GM18511 (cell line): Measurements from ENCODE around the gene MRPL46.
"Not testable (repeated sequence)": the region's sequence is repeated elsewhere in the genome, so short reads cannot be mapped to it uniquely, and the experiment has no call there.

Source experiments
- ATAC-seq: cut with Tn5 transposase; IDR thresholded peaks from one replicate; pipeline ENCODE4 v1.9.1; 2021; ENCODE audit warnings: mild to moderate bottlenecking, moderate library complexity; ENCODE audit not compliant: unreplicated experiment

MRPL46 gene

GRCh38 chr15:88480981-88481380 lies 13.8 kb upstream of the MRPL46 start:
- ATAC-seq = no peak

- no peak for ATAC-seq
These were observed 12.0 kb upstream of the MRPL46 start for GRCh38 chr15:88479169-88479568.

- no peak for ATAC-seq
These were observed 10.7 kb upstream of the MRPL46 start for GRCh38 chr15:88477904-88478303.

DNA sequence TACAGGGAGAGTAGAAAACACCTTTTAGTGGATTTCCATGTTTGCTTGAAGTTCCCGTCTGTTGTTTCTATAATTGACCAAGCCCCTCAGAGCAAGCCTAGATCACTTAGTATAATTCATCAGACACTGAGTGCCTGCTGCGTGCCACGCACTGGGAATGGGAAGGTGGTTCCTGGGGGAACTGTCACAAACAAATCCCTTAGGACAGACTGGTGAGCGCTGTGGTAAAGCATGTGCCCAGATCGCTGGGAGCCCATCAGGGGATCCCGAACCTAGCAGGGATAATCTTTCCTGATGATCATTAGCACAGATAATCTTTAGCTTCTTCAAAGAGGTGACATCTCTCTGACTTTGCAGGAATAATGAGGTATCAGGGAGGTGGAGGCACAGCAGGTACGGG lies 9.9 kb upstream of the MRPL46 start:
- no peak for ATAC-seq

GRCh38 chr15:88476635-88477060 lies 9.5 kb upstream of the MRPL46 start:
- no peak for ATAC-seq

DNA sequence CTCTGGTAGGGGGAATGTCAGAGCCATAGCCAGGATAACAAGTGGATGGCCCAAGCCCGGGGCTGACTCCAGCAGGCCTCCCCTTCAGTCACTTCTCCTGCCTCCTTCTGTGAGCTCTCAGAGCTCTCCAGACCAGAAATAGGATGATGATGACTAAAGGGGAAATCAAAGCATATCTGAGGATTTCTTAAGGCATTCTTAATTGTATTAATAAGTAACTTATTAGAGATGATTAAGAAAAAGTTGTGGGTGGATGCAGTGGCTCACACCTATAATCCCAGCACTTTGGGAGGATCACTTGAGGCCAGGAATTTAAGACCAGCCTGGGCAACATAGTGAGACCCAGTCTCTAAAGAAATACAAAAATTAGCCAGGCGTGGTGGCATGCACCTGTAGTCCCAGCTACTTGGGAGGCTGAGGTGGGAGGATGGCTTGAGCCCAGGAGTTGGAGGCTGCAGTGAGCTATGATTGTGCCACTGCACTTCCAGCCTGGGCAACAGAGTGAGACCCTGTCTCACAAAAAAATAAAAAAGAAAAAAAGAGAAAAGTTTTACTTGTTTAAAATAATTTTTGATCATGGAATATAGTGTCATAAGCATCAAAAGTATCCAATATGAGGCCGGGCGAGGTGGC lies 6.6 kb upstream of the MRPL46 start:
- not testable (repeated sequence) for ATAC-seq

GRCh38 chr15:88472225-88472624 lies 5.0 kb upstream of the MRPL46 start:
- no peak for ATAC-seq

- ATAC-seq = no peak
These were observed 3.6 kb upstream of the MRPL46 start for GRCh38 chr15:88470625-88471372.

DNA sequence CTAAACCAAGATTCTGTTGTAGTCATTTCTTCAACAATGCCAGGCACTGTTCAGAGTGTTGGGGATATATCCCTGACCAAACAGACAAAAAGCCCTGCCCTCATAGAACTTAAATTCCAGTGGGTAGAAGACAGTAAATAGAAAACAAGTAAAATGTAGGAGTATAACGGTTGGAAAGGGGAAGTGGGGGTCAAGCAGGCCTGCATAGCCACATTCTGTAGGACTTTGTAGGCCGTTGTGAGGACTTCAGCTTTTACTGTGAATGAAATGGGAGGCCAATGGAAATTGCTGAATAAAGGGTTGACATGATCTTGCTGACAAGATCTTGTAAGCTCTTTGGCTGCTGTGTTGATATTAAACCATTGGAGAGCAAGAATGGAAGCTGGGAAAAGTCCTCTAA lies 2.1 kb upstream of the MRPL46 start:
- ATAC-seq = no peak

DNA sequence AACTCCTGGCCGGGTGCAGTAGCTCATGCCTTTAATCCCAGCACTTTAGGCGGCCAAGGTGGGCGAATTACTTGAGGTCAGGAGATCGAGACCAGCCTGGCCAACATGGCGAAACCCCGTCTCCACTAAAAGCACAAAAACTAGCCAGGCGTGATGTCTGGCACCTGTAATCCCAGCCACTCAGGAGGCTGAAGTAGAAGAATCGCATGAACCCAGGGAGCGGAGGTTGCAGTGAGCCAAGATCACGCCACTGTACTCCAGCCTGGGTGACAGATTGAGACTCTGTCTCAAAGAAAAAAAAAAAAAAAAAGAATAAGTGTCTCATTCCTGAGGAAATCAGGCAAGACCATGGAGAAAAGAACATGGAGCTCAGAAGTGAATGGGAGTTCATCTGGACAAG lies 1.5 kb upstream of the MRPL46 start:
- not testable (repeated sequence) for ATAC-seq

- ATAC-seq = no peak
These were observed 844 bp upstream of the MRPL46 start for GRCh38 chr15:88467935-88468528.

DNA sequence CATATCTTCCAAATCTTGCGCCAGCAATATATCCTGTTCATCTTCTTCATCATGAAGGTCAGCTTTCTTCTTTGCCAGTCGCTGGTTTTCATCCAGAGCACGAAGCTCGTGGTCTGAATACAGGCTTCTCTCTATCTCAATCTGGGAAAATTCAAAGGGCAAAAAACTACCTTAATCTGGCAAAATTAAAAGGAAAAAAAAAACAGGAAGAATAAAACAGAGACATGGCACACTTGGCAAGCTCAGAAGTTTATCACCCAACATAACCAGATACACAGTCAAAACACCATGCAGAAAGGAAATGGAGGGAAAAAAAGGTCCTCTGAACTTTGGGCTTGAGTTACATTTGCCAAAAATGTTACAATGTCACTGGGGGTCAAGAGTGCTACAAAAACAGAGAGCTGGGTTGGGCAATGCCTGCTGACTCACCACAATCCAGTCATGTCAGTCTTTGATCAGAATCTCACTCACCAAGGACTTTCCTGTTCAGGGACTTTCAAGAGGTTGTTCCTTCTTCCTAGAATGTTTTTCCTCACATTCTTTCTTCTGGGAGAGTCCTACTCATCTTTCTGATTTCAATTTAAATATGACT lies 1.5 kb downstream of the MRPL46 start:
- ATAC-seq = no peak

DNA sequence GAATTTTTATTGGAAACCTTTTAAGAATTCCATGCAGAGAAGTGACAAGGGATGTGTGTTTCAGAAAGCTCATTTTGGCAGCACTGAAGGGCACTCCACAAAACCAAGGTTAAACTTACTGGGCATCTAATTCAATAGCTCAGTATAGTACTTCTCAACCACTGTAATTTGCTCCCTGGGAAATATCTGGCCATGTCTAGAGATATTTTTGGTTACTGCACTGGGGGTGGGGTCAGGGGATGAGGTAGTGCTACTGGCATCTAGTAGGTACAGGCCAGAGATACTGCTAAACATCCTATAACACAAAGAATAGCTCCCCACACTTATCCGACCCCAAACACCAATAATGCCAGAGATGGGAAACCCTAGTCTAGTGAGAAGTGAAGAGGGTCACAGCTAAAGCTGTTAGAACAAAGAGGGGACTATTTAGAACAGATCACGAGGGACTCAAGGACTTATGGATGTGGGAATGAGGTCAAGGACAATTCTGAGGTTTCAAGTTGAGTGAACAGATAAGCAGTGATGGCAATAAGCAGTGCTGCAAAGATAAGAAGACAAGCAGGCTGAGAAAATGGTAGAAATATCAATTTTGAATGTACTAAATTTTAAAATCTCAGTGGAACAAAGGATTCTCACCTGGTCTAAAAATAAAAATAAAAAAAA lies 3.2 kb downstream of the MRPL46 start:
- no peak for ATAC-seq

DNA sequence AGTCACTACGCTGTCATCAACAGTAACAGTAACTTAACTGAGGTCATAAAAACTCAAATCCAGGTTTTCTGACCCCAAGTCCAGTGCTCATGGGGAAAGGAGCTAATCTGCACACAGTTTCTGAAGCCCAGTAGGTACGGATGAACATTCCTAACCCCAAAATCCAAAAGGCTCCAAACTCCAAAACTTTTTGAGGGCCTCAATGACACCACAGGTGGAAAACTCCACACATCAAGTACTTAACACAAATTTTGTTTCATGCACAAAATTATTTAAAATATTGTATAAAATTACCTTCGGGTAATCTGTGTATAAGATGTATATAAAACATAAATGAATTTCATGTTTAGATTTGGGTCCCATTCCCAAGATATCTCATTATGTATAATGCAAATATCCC lies 10.5 kb downstream of the MRPL46 start:
- ATAC-seq = no peak

DNA sequence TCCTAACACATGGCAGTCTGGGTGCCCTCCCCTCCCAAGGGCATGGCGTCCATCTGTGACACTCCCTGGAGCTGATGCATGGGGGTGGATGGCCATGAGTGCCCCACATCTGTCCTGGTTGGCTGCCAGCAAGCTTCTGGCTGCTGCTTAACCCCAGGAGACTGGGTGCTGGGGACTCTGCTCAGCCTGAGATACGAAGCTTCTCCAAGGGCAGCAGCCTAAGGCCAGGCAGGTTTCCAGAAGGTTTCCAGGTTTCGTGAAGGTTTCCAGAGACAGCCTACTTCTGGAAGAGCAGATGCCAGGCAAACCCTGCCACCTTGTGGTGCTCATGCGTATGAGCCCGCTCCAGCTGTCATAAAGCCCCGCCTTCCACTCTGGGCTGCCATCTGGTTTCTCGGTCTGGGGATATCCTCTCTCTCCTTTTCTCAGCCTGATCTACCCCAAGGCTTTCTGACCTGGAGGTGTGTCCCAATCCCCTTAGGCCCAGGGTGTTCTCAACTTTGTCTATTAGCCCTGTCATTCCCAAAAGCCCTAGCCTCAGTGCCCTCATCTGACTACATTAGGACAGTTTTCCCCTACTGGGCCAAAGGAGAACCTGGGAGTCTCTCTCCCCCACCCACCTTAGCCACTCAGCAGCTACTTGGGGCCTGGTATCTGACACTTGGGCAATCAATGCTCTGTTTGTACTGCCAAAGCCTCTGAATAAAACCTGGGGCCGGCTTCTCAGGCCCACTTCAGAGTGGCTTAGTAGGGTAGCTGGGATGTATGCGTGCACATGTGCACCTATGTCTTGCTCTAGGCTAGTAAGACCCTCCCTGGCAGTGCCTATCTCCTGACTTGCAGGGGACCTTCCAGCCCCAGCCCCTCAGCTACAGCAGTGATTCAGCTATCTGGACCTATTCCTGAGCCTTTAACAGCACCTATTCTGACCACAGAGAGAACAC lies 12.0 kb downstream of the MRPL46 start:
- peak; percentile 89 for ATAC-seq

- no peak for ATAC-seq
These were observed 13.0 kb downstream of the MRPL46 start for GRCh38 chr15:88454236-88454635.

GRCh38 chr15:88453651-88454050 lies 13.5 kb downstream of the MRPL46 start:
- no peak for ATAC-seq

GRCh38 chr15:88450125-88450798 lies 16.9 kb downstream of the MRPL46 start:
- ATAC-seq = peak; percentile 63

GRCh38 chr15:88449581-88449980 lies 17.6 kb downstream of the MRPL46 start:
- ATAC-seq = no peak
